ENCODE data around the gene RFC3. TPM values are rescaled to one million over a fixed set of nuclear protein-coding genes. Genes with fewer than 3 reads are reported as not detected.
"Not testable (repeated sequence)": the region's sequence is repeated elsewhere in the genome, so short reads cannot be mapped to it uniquely, and the experiment has no call there.

The RFC3 gene
- total RNA-seq, 1 experiment from 2014 or later = 64.4 TPM

DNA sequence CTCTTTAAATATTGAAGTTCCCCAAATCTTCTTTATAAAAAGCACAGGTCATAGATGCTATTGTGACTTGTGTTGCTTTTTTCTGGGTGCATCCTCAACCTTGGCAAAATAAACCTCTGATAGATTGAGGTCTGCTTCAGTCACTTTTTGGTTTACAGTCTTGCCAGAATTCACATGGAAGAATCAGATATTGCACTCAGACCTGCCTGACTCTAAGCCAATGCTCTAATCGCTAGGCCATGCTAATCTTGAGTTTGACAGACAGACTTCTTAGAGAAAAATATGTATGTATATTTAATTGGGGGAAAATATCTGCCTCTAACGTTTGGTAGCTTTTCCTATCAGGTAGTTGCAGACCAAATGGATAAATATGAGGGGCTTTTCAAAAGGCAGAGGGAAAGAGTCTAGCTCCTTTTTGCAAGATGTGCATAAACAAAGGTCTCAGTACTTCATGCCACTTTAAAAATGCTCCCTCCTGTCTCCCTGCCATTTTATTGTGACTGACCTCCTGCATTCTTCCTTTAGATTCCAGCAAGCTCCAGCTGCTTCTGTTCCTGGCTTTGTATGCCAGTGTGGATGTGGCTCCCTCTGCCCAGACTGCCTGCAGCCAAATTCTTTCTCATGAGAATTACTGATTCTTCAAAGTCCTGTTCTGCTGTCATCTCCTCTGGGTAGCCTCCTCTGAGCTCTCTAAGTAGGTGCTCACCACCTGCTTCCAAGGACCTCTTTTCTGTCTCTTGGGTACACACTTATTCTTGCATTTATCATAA lies 42.4 kb upstream of the RFC3 start:
- CTCF ChIA-PET = no interaction called here

DNA sequence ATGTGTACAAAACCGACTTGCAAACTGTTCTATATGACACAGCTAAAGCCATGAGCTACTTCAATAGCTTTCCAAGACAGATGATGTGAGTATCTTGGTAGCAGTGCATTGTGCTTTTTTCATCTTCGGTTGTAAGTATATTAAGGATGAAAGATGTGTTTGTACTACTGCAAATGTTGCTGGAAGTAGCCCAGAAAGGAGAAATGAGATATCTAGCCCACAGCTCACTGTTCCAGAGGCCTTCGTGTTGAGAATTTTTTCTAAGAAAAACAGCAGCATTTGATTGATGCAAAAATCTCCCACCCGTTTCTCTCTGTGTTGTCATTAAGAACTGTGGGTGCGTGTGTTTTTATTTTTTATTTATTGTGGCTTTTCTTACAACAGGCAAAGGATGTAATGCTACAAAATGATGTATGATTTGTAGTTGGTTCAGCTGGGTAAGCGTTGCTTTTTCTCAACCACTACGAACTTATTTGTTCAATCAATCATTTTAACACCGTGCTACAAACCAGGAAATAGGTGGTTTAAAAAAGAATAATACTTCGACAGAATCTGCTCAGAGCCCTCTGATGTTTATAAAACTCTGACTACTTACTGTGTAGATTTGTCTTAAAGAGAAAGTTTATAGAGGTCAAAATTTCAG lies 41.6 kb upstream of the RFC3 start:
- H3K4me3 ChIP-seq (ENCODE audit: low read depth, low read length, poor library complexity, severe bottlenecking) = no peak overlapping the region
- H3K27ac ChIP-seq (ENCODE audit: low read depth, low read length, poor library complexity, severe bottlenecking) = no peak overlapping the region
- H3K27me3 ChIP-seq (replicated peaks; ENCODE audit: insufficient read depth, low read depth, low read length, poor library complexity) = no peaks in the 10 kb centered on the region
- intact Hi-C loops (cut with micrococcal nuclease; ENCODE audit: unreplicated experiment) = no loop called here
- no peaks in the 10 kb centered on the region for H3K9me3 ChIP-seq (ENCODE audit: low read depth, low read length, poor library complexity, severe bottlenecking)
- no TSS peak for BruUV-seq (replicated peaks)
- DNase-seq (ENCODE audit: low spot score) = no peak
- no peaks in the 10 kb centered on the region for H3K4me1 ChIP-seq (ENCODE audit: insufficient read depth, low read length, poor library complexity, severe bottlenecking)
- no peaks in the 10 kb centered on the region for H3K36me3 ChIP-seq (ENCODE audit: insufficient read depth, low read length, poor library complexity, severe bottlenecking)
- TF ChIP-seq EZH2 (IDR thresholded peaks at IDR 0.05; ENCODE audit: borderline replicate concordance, low read depth, low read length, poor library complexity, severe bottlenecking) = no peak
- TF ChIP-seq, protein P1, sequence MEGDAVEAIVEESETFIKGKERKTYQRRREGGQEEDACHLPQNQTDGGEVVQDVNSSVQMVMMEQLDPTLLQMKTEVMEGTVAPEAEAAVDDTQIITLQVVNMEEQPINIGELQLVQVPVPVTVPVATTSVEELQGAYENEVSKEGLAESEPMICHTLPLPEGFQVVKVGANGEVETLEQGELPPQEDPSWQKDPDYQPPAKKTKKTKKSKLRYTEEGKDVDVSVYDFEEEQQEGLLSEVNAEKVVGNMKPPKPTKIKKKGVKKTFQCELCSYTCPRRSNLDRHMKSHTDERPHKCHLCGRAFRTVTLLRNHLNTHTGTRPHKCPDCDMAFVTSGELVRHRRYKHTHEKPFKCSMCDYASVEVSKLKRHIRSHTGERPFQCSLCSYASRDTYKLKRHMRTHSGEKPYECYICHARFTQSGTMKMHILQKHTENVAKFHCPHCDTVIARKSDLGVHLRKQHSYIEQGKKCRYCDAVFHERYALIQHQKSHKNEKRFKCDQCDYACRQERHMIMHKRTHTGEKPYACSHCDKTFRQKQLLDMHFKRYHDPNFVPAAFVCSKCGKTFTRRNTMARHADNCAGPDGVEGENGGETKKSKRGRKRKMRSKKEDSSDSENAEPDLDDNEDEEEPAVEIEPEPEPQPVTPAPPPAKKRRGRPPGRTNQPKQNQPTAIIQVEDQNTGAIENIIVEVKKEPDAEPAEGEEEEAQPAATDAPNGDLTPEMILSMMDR (conservative IDR thresholded peaks at IDR 0.05; ENCODE audit: low read depth, low read length) = no peak
- CTCF ChIA-PET = no interaction called here
- POLR2A ChIA-PET (ENCODE audit: low non-redundant PET) = no interaction called here

More for the DNA sequence above, 42.4 kb upstream of the RFC3 start:
- Histone ChIP-seq H3K4me1 (ENCODE audit: insufficient read depth, low read length, poor library complexity, severe bottlenecking) (no peaks in the 10 kb centered on the region), H3K9me3 (ENCODE audit: low read depth, low read length, poor library complexity, severe bottlenecking) (no peaks in the 10 kb centered on the region), H3K27ac (ENCODE audit: low read depth, low read length, poor library complexity, severe bottlenecking) (no peak overlapping the region), H3K27me3 (replicated peaks; ENCODE audit: insufficient read depth, low read depth, low read length, poor library complexity) (no peaks in the 10 kb centered on the region), H3K4me3 (ENCODE audit: low read depth, low read length, poor library complexity, severe bottlenecking) (no peak overlapping the region), H3K36me3 (ENCODE audit: insufficient read depth, low read length, poor library complexity, severe bottlenecking) (no peaks in the 10 kb centered on the region)
- TF ChIP-seq EZH2 (IDR thresholded peaks at IDR 0.05; ENCODE audit: borderline replicate concordance, low read depth, low read length, poor library complexity, severe bottlenecking) = no peak
- TF ChIP-seq, protein P1 (conservative IDR thresholded peaks at IDR 0.05; ENCODE audit: low read depth, low read length) = no peak
- no peak for DNase-seq (ENCODE audit: low spot score)
- BruUV-seq (replicated peaks) = no TSS peak
- intact Hi-C loops (cut with micrococcal nuclease; ENCODE audit: unreplicated experiment) = no loop called here
- POLR2A ChIA-PET (ENCODE audit: low non-redundant PET) = no interaction called here

DNA sequence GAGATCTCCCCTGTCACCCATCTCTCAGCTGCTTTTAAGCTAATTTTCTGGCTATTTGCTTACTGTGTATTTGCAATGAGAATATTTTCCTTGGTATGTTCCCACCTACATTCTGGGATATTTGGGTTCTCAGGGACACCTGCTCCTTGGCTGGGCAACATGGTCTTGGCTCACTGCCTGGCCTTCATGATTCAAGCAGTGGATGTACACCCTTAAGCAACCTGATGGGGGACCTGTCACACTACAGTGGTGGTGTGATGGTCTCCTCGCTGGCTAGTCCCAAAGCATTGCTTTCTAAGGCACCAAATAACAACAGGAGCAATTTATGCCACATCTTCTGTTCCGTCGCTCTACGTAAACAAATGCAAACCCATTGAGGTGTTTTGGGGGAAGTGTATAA lies 35.3 kb upstream of the RFC3 start:
- Histone ChIP-seq H3K4me3 (ENCODE audit: low read depth, low read length, poor library complexity, severe bottlenecking) (no peak overlapping the region), H3K27ac (ENCODE audit: low read depth, low read length, poor library complexity, severe bottlenecking) (no peak overlapping the region), H3K9me3 (ENCODE audit: low read depth, low read length, poor library complexity, severe bottlenecking) (no peaks in the 10 kb centered on the region), H3K36me3 (ENCODE audit: insufficient read depth, low read length, poor library complexity, severe bottlenecking) (no peaks in the 10 kb centered on the region), H3K27me3 (replicated peaks; ENCODE audit: insufficient read depth, low read depth, low read length, poor library complexity) (no peaks in the 10 kb centered on the region), H3K4me1 (ENCODE audit: insufficient read depth, low read length, poor library complexity, severe bottlenecking) (no peaks in the 10 kb centered on the region)
- no peak for DNase-seq (ENCODE audit: low spot score)
- intact Hi-C loops (cut with micrococcal nuclease; ENCODE audit: unreplicated experiment) = no loop called here
- TF ChIP-seq, protein P1 (conservative IDR thresholded peaks at IDR 0.05; ENCODE audit: low read depth, low read length) = no peak
- no peak for TF ChIP-seq EZH2 (IDR thresholded peaks at IDR 0.05; ENCODE audit: borderline replicate concordance, low read depth, low read length, poor library complexity, severe bottlenecking)
- no TSS peak for BruUV-seq (replicated peaks)
- ChIA-PET CTCF (no interaction called here), POLR2A (ENCODE audit: low non-redundant PET) (no interaction called here)

DNA sequence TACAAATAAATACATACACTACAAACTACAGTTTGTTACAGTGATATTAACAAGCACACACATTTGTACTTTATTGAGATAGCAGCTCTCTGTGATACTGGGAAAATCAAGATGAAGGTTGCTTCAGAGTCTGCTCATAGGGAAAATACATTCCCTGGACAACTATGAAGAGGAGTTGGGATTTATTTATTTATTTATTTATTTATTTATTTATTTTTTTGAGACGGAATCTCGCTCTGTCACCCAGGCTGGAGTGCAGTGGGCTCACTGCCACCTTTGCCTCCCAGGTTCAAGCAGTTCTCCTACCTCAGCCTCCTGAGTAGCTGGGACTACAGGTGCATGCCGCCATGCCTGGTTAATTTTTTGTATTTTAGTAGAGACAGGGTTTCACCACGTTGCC lies 34.7 kb upstream of the RFC3 start:
- POLR2A ChIA-PET (ENCODE audit: low non-redundant PET); DNase-seq (ENCODE audit: low spot score); intact Hi-C loops (cut with micrococcal nuclease; ENCODE audit: unreplicated experiment); H3K9me3 ChIP-seq (ENCODE audit: low read depth, low read length, poor library complexity, severe bottlenecking); CTCF ChIA-PET; H3K27ac ChIP-seq (ENCODE audit: low read depth, low read length, poor library complexity, severe bottlenecking); H3K4me3 ChIP-seq (ENCODE audit: low read depth, low read length, poor library complexity, severe bottlenecking); BruUV-seq (replicated peaks); H3K4me1 ChIP-seq (ENCODE audit: insufficient read depth, low read length, poor library complexity, severe bottlenecking); H3K36me3 ChIP-seq (ENCODE audit: insufficient read depth, low read length, poor library complexity, severe bottlenecking); H3K27me3 ChIP-seq (replicated peaks; ENCODE audit: insufficient read depth, low read depth, low read length, poor library complexity): not testable (repeated sequence)

Measured in A673 (cell line).